OCI-M1 (cell line): ENCODE data around the gene CCT3.
"Not testable (repeated sequence)": the region's sequence is repeated elsewhere in the genome, so short reads cannot be mapped to it uniquely, and the experiment has no call there.

Experiments used
- DNase-seq: peaks from one replicate; lab custom pipeline; 2025; lab: John Stamatoyannopoulos, UW

The CCT3 gene

GRCh38 chr1:156338180-156338976, at the start of gene CCT3, which contains the start of gene TSACC:
TSS of gene CCT3 (minus strand) at chr1:156338292. CDS start at chr1:156338184, 108 bp downstream.
TSS of gene TSACC (plus strand) at chr1:156338526. CDS start at chr1:156339758, 1,232 bp downstream.
- DNase-seq = peak; percentile 100

DNA sequence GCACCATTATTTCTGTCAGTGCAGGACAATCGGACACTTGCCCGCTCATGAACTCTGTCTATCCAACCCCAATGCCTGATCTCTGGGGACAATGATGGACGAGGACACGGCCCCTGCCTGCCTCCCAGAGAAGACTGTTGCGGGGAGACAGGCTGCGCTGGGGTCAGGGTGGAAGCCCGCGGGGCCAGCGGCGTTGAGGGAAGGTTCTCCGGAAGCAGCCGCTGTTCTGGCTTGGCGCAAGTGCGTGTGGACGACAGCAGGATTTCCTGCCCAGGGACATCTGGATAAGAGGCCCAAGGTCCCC, 49.7 kb upstream of the CCT3 start:
- DNase-seq = no peak

DNA sequence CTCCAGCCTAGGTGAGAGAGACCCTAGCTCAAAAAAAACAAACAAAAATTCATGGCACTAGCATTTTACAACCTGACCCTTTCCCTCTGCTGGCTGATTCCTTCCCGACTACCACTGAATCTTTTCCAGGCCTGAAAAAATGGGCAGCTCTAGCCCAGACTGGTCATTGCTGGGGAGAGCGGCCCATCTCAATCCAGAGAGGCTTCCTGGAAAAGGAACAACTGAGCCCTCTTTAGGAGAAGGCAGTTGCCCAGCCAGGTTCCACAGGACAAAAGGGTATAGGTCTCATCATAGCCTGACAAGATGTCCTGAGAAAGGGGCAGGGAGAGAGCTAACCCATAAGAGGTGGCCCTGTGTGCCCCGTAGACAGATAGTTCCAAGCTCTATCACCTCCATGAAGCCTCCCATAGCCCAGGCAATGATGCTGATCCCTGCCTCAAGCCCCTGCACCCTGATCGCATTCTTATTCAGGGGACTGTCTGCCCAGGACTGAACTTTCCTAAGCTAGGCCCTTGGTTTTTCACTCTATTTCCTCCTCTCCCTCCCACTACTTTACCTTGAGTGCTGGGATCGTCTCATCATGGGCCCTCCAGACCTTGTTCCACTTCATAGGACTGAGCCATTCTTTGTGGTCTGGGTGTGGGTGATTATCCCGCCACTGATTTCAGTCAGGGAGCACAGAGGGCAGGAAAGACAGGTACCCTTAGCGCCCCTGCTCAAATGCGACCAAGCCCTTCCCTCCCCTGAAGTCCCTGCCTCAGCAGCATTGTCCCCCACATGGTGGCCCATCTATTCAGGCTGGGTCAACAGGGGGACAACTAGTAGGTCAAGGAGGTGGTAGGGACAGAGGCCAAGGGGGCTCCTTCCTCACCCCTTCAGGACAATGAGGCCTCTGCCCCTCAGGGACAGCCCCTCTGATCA, 49.1 kb upstream of the CCT3 start:
- DNase-seq = no peak

- DNase-seq = no peak
Observed at GRCh38 chr1:156386134-156386901, 48.2 kb upstream of the CCT3 start.

DNA sequence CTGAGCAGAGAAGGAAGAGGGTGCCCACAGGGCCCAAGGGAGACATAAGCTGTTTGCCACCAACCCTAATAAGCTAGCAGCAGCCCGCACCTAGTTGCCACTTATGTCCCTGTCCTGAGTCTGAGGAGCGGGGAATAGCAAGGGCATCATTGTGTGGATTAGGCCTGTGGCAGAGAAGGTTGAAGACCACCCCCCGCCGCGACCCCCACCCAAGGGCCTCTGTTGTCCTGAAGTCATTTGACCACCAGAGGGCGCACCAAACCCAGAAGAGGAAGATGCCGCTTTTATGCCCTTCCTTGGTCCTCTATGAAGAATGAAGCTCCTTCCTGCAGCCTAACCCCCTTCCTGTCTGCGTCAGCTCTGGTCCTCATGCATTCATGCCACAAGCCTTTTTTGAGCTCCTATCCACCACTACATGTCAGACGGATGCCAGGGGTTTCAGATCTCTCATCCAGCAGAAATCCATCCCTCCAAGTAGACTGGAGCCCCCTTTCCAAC, 47.5 kb upstream of the CCT3 start:
- peak; percentile 76 for DNase-seq

DNA sequence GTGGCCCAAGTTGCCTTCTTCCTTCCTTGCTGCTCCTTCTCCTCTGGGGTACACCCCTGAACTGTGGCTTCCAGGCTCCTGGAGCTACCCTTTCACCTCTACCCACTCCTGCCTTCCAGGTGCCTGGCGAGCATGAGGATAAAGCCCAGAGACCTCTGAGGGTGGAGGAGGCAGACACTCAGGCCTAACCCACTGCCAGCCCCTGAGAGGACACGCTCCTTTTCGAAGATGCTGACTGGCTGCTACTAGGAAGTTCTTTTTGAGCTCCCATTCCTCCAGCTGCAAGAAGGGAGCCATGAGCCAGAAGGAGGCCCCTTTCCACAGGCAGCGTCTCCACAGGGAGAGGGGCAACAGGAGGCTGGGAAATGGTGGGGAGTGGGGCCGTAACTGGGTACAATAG, 46.6 kb upstream of the CCT3 start:
- no peak for DNase-seq

DNA sequence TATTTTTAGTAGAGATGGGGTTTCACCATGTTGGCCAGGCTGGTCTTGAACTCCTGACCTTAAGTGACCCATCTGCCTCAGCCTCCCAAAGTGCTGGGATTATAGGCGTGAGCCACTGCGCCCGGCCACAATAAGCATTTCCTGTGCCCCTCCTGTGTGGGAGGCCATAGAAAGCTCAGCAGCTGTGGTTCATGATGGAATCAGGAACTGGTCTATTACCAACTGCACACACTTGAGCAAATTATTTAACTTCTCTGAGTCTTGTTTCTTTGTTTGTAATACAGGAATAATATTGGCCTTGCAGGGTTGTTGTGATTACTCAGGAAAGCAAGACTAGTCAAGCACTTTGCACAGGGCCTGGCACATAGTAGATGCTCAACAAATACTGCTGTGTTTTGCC, 45.9 kb upstream of the CCT3 start:
- no peak for DNase-seq

- peak; percentile 78 for DNase-seq
Observed at GRCh38 chr1:156383023-156383422, 44.9 kb upstream of the CCT3 start.

DNA sequence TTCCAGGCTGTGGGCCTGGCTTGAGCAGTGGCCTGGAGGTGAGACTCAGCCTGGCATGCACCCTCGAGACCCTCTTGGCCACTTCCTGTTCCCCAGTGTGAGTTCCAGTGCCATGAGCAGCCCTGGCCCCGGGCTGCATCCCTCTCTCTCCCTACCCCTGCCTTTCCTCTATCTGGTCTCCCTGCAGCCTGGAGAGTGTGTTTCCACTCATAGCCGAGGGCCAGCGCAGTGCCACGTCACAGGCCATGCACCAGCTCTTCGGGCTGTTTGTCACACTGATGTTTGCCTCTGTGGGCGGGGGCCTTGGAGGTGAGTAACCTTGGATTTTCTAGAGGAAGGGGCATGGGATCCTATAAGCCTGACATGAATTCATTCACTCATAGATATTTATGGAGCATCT, 44.5 kb upstream of the CCT3 start:
- no peak for DNase-seq

DNA sequence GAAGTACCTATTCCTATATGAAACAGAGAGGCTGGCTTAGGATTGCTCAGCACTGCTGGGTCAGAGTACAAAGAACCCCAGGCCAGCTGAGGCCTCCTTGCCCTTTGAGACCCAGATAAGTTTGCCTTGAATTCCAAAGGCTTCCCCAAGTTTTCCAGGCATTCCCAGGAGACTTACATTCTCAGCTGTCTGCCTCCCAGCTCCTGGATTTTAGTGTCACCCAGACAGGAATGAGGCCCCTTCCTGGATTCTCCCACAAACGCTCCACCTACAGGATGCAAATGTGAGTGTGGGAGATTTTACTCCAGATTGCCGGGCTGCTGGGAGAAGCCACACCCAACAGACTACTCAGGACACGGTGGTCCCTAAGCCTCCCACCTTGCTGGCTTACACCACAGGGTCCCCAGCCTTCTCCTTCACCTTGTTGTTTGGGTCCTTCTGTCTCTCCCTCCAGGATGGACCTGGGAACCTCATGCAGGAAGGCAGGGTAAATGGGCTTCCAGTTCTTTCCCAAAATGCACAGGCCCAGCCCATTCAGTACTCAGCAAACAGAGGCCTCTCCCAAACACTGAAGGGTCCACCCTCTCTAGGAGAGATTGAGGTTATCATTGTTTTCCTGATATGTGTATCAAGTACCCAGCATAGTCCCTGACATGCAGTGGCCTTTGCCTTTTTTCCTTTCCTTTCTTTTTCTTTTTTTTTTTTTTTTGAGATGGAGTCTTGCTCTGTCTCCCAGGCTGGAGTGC, 41.5 kb upstream of the CCT3 start:
- DNase-seq = no peak

- DNase-seq = no peak
Observed at GRCh38 chr1:156378557-156378956, 40.5 kb upstream of the CCT3 start.

DNA sequence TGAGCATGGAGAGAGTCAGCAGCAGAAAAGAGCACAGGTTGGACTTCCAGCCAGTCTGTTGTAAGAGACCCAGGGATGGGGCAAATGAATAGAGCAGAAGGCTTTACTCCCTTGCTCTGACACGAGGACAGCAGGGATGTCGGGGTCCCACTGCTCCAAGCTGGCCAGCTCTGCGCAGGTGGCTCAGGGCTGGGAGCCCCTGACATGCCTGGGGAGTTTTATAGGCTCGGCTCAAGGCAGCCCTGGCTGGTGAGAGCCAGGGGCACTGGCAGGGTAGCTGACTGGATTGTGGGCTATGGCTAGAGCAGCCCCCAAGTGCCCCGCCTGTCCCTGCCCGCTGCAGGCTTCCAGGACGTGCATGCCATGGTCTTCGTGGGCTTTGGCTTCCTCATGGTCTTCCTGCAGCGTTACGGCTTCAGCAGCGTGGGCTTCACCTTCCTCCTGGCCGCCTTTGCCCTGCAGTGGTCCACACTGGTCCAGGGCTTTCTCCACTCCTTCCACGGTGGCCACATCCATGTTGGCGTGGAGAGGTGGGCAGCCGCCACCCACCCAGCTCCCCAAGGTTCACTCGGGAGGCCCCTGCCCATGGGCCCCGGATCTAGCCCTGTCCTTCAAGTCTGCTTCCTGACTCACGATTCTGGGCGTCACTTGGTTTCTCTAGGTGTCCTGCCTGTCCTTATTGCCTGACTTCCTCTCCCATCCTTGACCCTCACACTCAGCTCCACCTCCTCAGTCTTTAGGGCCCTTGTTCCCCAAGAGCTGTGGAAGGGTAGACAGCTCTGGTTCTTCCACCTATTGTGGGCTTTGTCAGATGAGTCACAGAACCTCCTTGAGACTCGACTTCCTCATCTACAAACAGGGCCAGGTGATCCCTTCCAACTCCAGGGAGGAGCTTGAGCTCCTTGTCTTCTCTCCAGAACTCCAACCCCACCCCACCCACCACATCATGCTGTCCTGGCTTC, 39.1 kb upstream of the CCT3 start:
- DNase-seq = no peak

DNA sequence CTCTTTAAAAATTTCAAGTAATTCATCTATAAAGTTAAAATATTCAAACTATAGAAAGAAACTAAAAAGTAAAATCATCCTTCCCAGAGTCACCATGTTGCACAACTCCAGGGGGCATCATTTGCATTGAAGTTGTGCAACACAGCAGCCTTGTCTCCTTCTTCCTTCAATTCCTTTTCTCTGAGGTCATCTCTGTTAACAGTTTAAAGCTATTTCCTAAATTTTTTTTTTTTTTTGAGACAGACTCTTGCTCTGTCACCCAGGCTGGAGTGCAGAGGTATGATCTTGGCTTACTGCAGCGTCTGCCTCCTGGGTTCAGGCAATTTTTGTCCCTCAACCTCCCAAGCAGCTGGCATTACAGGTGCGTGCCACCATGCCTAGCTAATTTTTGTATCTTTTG, 38.1 kb upstream of the CCT3 start:
- no peak for DNase-seq

- no peak for DNase-seq
Observed at GRCh38 chr1:156373546-156373945, 35.5 kb upstream of the CCT3 start.

DNA sequence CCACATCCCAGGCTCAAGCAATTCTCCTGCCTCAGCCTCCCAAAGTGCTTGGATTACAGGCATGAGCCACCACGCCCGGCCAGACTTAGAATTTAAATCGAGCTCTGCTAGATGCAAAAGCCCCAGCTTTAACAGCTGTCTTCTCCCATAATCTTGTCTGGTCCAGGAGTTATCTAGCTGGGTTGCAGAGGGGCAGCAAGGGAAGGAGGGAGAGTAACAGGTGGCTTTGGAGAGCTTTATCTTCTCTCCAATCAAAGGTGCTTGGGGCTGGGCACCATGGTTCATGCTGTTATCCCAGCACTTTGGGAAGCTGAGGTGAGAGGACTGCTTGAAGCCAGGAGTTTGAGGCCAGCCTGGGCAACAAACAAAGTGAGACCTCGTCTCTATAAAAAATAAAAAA, 34.8 kb upstream of the CCT3 start:
- no peak for DNase-seq

GRCh38 chr1:156372265-156372586, 34.1 kb upstream of the CCT3 start:
- no peak for DNase-seq

GRCh38 chr1:156371553-156372264, 33.6 kb upstream of the CCT3 start:
- peak; percentile 59 for DNase-seq

DNA sequence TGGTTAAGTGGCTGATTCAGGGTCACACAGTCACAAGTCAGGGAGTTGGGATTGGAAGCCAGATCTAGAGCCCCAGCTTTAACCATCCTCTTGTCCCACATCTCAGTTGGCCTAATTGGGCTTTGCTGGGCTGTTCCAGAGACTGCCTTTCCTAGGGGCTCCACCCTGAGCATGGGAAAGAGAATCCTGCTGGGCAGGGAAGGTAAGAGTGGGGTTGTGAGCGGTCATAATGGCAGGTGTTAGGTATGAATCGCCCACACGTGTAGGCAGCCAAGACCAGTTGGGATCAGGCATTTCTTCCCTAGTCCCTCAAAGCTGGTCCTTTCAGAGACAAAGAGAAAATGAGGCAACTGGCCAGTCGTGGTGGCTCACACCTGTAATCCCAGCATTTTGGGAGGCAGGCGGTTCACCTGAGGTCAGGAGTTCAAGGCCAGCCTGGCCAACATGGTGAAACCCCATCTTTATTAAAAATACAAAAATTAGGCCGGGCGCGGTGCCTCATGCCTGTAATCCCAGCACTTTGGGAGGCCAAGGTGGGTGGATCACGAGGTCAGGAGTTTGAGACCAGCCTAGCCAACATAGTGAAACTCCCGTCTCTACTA, 31.7 kb upstream of the CCT3 start:
- not testable (repeated sequence) for DNase-seq
